K562 (cell line): ENCODE data around the gene PARD3.
"Not testable (repeated sequence)": the region's sequence is repeated elsewhere in the genome, so short reads cannot be mapped to it uniquely, and the experiment has no call there.

Source experiments
- CREB5 ChIP-seq: fragments of 250-450 bp; sonication (Bioruptor Pico); IDR thresholded peaks from 2 replicates; pipeline ENCODE4 v1.5.0; 2020; ENCODE audit warnings: mild to moderate bottlenecking
- CTCF ChIP-seq, 3 experiments: IDR thresholded peaks in 2 of 3; conservative IDR thresholded peaks in 1 of 3; 2 replicates each; pipeline ENCODE4 v1.5.1; 2011 to 2012; ENCODE audit warnings: low read length in 3 of 3, mild to moderate bottlenecking in 3 of 3, control low read depth in 2 of 3, improper control_type of control experiment in 1 of 3, inconsistent platforms in 1 of 3, low read depth in 1 of 3, mixed read lengths in 1 of 3, moderate library complexity in 1 of 3; ENCODE audit not compliant: insufficient read depth in 2 of 3
- ETS2 ChIP-seq: IDR thresholded peaks from 2 replicates; pipeline ENCODE4 v1.6.1; 2016; ENCODE audit warnings: borderline replicate concordance, missing genetic modification characterization, mild to moderate bottlenecking, moderate library complexity, missing compliant biosample characterization; ENCODE audit not compliant: poor library complexity, severe bottlenecking
- EZH2 ChIP-seq: IDR thresholded peaks from 2 replicates; pipeline ENCODE4 v1.6.1; 2012; ENCODE audit warnings: low read depth, mild to moderate bottlenecking, inconsistent platforms, low read length, borderline replicate concordance
- HDGF ChIP-seq: fragments of 450-650 bp; IDR thresholded peaks from 2 replicates; pipeline ENCODE4 v1.6.1; 2016
- THRB ChIP-seq: fragments of 450-650 bp; formaldehyde crosslinking; conservative IDR thresholded peaks from 2 replicates; pipeline ENCODE4 v1.4.0; 2022; ENCODE audit warnings: mild to moderate bottlenecking, missing genetic modification characterization
- ZNF583 ChIP-seq: fragments of 250-450 bp; sonication (Bioruptor Pico); IDR thresholded peaks from 2 replicates; pipeline ENCODE4 v1.4.0; 2020
- ZSCAN29 ChIP-seq: fragments of 450-650 bp; IDR thresholded peaks from 2 replicates; pipeline ENCODE4 v1.6.1; 2017

GRCh38 chr10:34757181-34757580 lies 57.9 kb downstream of the PARD3 start:
- not testable (repeated sequence) for TF ChIP-seq HDGF; CREB5; CTCF (IDR thresholded peaks at IDR 0.05 in 2 of 3, conservative IDR thresholded peaks at IDR 0.05 in 1 of 3; ENCODE audit: insufficient read depth in 2 of 3, low read depth in 1 of 3, low read length in 3 of 3); THRB (CRISPR knock-in tag); ETS2 (tag); ZNF583 (CRISPR knock-in tag); ZSCAN29; EZH2
